ENCODE results near the gene ADAMTS2.

DNA sequence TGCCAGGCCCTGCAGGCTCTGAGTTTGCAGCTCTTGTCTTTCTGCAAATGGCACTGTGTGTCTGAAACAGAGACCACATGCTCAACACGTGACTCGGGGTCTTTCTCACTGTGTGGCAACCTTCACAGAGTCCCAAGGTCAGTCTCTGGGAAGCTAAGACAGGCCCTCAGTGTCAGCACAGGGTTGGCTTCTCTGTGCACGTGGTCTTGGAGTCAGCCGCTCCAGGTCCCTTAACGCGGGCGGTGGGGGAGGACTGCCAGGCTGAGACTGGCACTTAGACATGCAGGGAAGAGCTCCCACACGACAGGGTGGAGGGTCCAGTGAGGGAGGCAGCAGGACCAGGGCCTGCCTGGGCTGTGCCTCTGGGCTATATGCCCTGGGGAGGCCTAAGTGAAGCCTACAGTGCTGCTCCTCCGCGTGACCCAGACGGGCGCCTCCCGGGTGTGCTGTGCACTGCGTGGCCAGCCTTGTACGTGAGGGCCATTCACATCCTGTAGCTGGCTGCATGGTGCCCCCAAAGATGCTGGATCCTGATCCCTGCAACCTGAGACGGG, 76.8 kb downstream of the ADAMTS2 start:
- TF ChIP-seq, protein P1, sequence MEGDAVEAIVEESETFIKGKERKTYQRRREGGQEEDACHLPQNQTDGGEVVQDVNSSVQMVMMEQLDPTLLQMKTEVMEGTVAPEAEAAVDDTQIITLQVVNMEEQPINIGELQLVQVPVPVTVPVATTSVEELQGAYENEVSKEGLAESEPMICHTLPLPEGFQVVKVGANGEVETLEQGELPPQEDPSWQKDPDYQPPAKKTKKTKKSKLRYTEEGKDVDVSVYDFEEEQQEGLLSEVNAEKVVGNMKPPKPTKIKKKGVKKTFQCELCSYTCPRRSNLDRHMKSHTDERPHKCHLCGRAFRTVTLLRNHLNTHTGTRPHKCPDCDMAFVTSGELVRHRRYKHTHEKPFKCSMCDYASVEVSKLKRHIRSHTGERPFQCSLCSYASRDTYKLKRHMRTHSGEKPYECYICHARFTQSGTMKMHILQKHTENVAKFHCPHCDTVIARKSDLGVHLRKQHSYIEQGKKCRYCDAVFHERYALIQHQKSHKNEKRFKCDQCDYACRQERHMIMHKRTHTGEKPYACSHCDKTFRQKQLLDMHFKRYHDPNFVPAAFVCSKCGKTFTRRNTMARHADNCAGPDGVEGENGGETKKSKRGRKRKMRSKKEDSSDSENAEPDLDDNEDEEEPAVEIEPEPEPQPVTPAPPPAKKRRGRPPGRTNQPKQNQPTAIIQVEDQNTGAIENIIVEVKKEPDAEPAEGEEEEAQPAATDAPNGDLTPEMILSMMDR (conservative IDR thresholded peaks at IDR 0.05; ENCODE audit: low read depth, low read length) = no peak
- TF ChIP-seq POLR2A (IDR thresholded peaks at IDR 0.05; ENCODE audit: low read depth, low read length) = no peak
- no peak for TF ChIP-seq CEBPB (IDR thresholded peaks at IDR 0.05; ENCODE audit: low read depth, low read length)
- TF ChIP-seq, protein P2, sequence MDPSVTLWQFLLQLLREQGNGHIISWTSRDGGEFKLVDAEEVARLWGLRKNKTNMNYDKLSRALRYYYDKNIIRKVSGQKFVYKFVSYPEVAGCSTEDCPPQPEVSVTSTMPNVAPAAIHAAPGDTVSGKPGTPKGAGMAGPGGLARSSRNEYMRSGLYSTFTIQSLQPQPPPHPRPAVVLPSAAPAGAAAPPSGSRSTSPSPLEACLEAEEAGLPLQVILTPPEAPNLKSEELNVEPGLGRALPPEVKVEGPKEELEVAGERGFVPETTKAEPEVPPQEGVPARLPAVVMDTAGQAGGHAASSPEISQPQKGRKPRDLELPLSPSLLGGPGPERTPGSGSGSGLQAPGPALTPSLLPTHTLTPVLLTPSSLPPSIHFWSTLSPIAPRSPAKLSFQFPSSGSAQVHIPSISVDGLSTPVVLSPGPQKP (IDR thresholded peaks at IDR 0.05; ENCODE audit: borderline replicate concordance, low read depth, low read length) = no peak
- TF ChIP-seq RFX5 (IDR thresholded peaks at IDR 0.05; ENCODE audit: low read depth, low read length) = no peak
- TF ChIP-seq RCOR1 (IDR thresholded peaks at IDR 0.05; ENCODE audit: insufficient replicate concordance, low read length) = no peak
- TF ChIP-seq RAD21 (IDR thresholded peaks at IDR 0.05; ENCODE audit: low read length) = no peak
- no peak for TF ChIP-seq MXI1 (IDR thresholded peaks at IDR 0.05; ENCODE audit: borderline replicate concordance, low read depth, low read length)
- no peak for TF ChIP-seq BHLHE40 (IDR thresholded peaks at IDR 0.05; ENCODE audit: low read depth, low read length)
- TF ChIP-seq NFE2L2 (IDR thresholded peaks at IDR 0.05; ENCODE audit: low read depth, low read length) = no peak
- no peak for TF ChIP-seq CHD1 (IDR thresholded peaks at IDR 0.05; ENCODE audit: low read depth, low read length)
- TF ChIP-seq SMC3 (IDR thresholded peaks at IDR 0.05; ENCODE audit: low read depth, low read length) = no peak
